NK-92 treated with Interleukin-12 subunit alpha and Interleukin-12 subunit beta, amount 100 ng/mL, for 24 hours (cell line): ENCODE results near the gene PET100.
A peak's percentile ranks its signal among the peaks of the same experiment; 100 is the strongest.

Experiments
- DNase-seq: peaks from one replicate; lab custom pipeline; 2025; lab: John Stamatoyannopoulos, UW

Gene PET100

DNA sequence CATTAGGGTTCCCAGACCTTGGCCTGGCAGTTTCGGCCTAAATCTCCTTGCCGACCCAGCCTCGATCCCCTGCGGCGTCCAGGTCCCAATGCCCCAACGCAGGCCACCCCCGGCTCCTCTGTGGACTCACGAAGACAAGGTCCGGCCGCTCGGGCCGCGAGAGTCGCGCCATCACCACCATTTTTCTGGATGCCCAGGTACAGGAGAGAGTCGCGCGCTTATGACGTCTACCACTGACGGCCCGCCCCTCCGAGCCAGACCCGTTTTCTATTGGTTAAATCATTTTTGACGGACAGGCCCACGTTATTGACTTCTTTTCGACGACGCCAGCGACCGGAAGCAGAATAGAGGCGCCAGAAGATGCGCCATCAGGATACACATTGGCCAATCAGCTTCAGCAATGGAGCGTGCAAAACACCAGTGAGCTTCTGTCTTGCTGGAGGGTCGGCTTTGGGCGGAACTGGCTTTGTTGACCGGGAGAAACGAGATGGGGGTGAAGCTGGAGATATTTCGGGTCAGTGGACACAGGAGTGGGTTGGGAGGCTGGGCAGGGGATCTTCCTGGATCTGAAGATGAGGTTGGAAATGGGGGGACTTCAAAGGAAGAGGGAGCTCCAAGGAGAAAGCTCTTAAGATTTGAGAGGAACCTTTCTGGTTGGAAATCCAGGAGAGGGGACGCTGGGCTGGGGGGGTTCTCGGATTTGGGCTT lies at the start of gene PET100, which contains the start of gene XAB2:
Gene PET100 (plus strand): TSS at position 447 of the 708 bp plus-strand sequence. CDS start 41 bp downstream, at position 488.
Gene XAB2 (minus strand): TSS at position 199 of the 708 bp plus-strand sequence. CDS start 18 bp downstream, at position 181.
- DNase-seq, result peak; percentile 93

DNA sequence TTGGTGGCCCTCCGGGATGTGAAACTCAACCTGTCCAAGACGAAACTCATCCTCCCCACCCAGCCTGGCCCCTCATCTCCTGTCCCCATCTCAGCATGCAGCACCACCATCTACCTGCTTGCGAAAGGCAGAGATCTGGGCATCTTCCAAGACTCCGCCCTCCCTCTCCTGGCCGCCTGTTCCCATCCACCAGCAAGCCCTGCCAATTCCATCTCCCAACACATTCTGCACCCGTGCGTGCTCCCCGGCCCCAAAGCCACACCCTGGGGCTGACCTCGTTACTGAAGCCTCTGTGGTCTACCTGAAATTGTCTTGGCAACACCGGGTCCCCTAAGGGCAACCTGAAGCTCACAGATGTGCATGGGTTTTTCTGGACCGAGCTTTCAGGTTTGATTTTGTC lies 47.1 kb upstream of the PET100 start:
- DNase-seq, result no peak

- no peak for DNase-seq
These were observed 39.8 kb upstream of the PET100 start for GRCh38 chr19:7589822-7590221.

- DNase-seq, result no peak
These were observed 39.3 kb upstream of the PET100 start for GRCh38 chr19:7590256-7590655.

DNA sequence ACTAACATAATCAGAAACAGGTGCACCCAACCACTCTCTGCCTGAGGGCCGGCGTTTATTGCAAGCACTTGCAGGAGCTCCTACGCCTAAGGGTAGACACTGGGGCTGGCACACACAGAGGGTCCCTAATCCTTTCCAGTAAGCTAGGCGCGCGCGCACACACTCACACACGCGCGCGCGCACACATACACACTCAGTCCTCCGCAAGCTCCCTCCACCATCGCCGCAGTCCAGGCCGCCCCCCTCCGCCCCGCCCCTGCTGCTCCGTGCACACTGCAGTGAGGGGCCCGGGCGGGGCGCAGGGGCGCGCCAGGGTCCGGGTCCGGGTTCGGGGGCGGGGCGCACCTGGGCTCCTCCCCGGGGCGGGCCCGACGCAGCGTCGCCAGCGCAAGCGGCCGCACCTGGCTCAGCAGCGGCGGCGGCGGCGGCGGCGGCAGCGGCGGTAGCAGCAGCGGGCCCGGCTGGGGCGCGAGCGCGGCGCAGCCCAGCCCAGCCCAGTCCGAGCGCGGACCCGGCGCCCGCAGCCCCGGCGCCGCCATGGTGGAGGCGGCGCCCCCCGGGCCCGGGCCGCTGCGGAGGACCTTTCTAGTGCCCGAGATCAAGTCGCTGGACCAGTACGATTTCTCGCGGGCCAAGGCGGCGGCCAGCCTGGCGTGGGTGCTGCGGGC lies 34.0 kb upstream of the PET100 start, which contains the start of gene CAMSAP3:
Gene CAMSAP3 (plus strand): TSS at position 398 of the 668 bp plus-strand sequence. CDS start 140 bp downstream, at position 538.
- no peak for DNase-seq

GRCh38 chr19:7596211-7596937 lies 33.2 kb upstream of the PET100 start:
- no peak for DNase-seq

- no peak for DNase-seq
These were observed 31.9 kb upstream of the PET100 start for GRCh38 chr19:7597689-7598088.

- DNase-seq, result no peak
These were observed 31.4 kb upstream of the PET100 start for GRCh38 chr19:7598180-7598579.

GRCh38 chr19:7600721-7601120 lies 28.9 kb upstream of the PET100 start:
- no peak for DNase-seq

DNA sequence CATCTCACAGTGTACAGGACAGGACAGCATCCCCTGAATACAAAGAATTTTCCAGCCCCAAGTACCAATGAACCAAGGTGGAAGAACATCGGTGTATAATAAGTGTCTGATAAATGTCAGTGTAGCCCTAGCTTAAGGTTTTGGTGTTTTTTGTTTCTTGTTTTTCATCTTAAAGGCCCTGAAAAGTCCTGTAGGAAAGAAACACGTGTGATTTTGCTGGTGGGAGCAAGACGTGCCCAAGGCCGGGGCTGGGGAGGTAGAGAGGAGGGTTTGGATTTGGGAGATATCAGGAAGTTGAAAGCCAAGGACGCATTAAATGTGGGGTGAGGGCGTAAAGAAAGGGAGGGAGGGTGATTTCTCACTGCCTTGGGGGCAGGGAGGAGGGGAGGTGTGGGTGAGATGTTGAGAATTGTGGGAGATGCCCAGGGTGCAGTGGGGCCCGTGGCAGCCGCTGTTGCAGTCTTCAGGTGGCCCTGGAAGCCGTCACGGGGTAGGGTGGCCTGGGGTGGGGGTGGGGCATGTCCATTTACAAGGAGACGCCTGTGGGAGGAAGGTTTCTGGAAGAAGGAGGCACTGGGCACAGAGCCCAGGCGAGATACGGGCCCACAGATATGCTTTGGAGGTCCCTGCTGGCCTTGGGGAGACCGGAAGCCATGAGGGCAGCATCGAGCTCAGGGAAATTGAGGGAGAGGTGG lies 27.2 kb upstream of the PET100 start:
- no peak for DNase-seq

DNA sequence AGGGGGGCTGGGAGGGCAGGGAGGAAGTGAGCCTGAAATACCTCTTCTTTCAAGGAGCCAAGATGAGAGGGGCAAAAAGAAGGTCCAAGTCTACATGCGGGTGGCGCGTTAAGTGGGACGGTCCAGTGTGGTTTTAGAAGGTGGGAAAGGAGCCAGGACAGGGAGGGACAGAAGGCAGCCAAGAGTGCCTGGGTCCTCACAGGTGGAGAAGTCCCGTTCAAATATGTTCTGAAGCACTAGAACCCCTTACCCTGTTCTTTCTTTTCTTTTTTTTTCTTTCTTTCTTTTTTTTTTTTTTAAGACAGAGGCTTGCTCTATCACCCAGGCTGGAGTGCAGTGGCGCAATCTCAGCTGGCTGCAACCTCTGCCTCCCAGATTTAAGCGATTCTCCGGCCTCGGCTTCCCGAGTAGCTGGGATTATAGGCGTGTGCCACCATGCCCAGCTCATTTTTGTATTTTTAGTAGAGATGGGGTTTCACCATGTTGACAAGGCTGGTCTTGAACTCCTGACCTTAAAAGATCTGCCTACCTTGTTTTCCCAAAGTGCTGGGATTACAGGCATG lies 26.6 kb upstream of the PET100 start:
- DNase-seq, result no peak

DNA sequence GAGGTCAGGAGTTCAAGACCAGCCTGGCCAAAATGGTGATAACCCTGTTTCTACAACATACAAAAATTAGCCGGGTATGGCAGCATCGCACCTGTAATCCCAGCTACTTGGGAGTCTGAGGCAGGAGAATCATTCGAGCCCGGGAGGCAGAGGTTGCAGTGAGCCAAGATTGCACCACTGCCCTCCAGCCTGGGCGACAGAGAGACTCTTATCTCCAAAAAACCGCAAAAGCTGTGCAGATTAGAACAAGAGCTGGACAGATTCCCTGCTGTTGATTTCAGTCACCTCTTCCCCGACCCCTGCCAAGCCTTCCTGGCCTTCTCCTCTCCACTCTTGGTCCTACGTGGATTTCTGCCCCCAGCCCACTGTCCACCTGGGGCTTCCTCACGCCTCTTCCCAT lies 25.7 kb upstream of the PET100 start:
- DNase-seq, result no peak

DNA sequence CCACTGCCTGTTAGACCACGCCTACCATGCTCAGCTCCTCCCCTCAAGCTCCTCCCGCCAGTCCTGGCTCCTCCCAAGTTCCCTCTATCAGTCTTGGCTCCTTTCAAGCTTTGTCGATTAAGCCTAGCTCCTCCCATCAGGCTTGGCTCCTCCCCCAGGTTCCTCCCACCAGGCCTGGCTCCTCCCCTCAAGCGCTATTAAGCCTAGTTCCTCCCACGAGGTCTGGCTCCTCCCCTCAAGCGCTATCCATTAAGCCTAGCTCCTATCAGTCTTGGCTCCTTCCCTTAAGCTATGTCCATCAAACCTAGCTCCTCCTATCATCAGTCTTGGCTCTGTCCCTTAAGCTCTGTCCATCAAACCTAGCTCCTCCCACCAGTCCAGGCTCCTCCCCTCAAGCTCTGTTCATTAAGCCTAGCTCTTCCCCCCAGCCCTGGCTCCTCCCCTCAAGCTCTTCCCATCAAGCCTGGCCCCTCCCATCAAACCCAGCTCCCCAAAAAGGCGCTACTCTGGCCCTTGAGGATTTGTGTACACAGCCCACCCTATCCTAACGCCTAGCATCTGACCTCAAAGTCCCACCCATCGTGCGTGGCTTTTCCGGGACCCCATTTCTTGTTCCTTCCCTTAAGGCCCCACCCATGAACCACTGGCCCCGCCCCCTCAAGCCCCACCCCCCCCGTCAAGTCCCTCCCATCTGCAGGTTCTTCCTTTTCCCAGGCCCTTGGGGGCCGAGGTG lies 23.9 kb upstream of the PET100 start:
- no peak for DNase-seq

DNA sequence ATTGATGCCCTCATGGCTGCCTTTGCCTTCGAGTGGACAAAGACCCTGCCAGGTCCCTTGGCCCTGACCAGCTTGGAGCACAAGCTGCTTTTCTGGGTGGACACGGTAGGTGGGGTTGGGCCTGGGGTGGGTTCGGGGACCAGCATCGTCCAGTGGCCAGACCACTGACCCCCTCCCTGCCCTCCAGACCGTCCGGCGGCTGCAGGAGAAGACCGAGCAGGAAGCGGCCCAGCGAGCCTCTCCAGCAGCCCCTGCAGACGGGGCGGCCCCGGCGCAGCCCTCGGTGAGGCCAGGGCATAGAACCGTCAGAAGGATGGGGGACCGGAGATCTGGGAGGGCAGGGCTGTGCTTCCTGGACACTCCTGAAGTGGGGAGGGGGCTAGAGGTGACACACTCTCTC lies 23.3 kb upstream of the PET100 start:
- no peak for DNase-seq

DNA sequence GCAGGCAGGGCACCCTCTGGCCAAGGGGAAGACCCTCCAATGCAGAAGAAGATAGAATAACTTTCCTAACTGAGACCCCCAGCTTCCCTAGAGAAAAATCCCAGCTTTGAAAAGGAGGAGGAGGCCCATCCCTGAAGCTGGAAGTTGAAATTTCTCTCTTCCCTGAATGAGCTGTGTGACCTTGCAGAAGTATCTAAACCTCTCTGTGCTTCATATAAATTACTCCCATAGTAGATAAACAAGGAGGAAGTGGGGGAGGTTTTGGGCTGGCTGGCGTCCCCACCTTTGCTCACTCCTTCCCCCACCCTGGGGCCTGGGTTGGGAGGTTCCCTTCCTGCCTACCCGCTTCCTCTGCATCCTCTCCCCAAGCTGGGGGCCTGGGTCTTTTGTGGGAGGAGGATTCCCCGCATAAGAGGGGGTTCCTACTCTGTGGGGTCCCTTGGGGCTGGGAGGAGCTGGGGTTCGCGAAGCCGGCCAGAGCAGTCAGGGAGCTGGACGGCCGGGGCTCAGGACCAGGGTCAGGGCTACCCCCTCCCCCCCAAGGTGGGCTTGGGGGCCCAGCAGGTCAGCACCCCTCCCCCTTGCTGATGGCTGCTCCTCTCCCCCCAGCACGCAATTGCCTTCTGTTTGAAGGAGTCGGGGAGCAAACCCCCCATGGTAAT lies 22.2 kb upstream of the PET100 start:
- DNase-seq, result no peak

DNA sequence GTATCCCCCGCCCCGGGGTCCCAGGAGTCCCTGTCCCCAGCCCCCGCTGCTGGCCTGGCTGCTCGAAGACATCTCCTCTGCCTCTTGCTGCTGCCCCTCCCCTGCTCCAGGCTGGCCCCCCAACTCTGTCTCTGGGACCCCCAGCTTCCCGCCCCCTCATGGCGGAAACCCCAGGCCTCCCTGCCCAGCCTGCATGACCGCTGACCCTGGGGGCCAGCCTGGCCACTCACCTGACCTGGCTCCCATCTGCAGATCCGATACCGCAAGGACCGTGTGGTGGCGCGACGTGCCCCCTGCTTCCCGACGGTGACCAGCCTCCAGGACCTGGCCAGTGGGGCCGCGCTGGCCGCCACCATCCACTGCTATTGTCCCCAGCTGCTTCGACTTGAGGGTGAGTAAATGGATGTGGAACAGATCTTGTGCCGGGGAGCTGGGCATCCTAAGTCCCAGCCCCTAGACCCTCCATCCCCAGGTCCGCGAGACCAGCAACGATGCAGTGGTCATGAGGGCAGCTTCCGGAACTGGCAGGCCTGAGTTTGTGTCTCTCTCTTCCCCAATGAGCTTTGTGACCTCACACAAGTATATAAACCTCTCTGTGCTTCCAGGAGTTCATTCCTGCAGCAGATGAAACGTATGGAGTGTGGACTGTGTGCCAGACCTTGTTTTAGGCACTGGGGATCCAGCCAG lies 21.6 kb upstream of the PET100 start:
- DNase-seq, result no peak

GRCh38 chr19:7610491-7611240 lies 18.9 kb upstream of the PET100 start:
- DNase-seq, result no peak

DNA sequence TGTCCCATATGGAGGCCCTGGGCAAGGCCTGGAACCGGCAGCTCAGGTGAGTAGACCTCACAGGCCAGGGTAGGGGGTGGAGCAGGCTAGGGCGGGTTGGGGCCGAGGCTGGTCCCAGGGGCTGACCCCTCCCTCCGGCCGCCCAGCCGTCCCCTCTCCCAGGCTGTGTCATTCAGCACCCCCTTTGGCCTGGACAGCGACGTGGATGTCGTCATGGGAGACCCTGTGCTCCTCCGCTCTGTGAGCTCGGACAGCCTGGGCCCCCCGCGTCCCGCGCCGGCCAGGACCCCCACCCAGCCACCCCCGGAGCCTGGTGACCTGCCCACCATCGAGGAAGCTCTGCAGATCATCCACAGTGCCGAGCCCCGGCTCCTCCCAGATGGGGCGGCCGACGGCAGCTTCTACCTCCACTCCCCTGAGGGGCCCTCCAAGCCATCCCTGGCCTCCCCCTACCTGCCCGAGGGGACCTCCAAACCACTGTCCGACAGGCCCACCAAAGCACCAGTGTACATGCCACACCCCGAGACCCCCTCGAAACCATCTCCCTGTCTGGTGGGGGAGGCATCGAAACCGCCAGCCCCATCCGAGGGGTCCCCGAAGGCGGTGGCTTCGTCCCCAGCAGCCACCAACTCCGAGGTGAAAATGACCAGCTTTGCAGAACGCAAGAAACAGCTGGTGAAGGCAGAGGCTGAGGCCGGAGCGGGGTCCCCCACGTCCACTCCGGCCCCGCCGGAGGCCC lies 17.9 kb upstream of the PET100 start:
- no peak for DNase-seq
